Astrocyte (in vitro differentiated cells and primary cell): ENCODE data around the gene PPM1E.

Experiments
- CTCF ChIP-seq: IDR thresholded peaks from 2 replicates; pipeline ENCODE4 v1.5.1; 2011; ENCODE audit warnings: low read depth, mild to moderate bottlenecking, inconsistent platforms, low read length, moderate library complexity; ENCODE audit not compliant: insufficient read depth
- EZH2 ChIP-seq: IDR thresholded peaks from 2 replicates; pipeline ENCODE4 v1.6.1; 2012; ENCODE audit warnings: mild to moderate bottlenecking, low read length, inconsistent platforms; ENCODE audit not compliant: insufficient read depth

- no peak for TF ChIP-seq CTCF
- no peak for TF ChIP-seq EZH2
Observed at GRCh38 chr17:58818654-58819053, 63.0 kb downstream of the PPM1E start.
